PFSK-1 (cell line): ENCODE measurements around the gene MTMR4.

Experiments
- FOXP2 ChIP-seq: optimal IDR thresholded peaks from 2 replicates; pipeline ENCODE3; 2011; ENCODE audit warnings: borderline replicate concordance, control low read depth, inconsistent platforms; ENCODE audit not compliant: insufficient read depth; ENCODE audit errors: extremely low read length, extremely low read depth
- POLR2AphosphoS5 ChIP-seq: IDR thresholded peaks from 2 replicates; pipeline ENCODE4 v1.6.1; 2012; ENCODE audit warnings: low read depth, mild to moderate bottlenecking, control low read depth, low read length, moderate library complexity
- SIN3A ChIP-seq: IDR thresholded peaks from 2 replicates; pipeline ENCODE4 v1.6.1; 2012; ENCODE audit warnings: mild to moderate bottlenecking, low read length, moderate library complexity, borderline replicate concordance; ENCODE audit not compliant: insufficient read depth
- TAF1 ChIP-seq: IDR thresholded peaks from 2 replicates; pipeline ENCODE4 v1.6.1; 2012; ENCODE audit warnings: low read length, control low read depth, borderline replicate concordance; ENCODE audit not compliant: insufficient read depth
- TF ChIP-seq, protein P1 (sequence below), 2 experiments: IDR thresholded peaks; 2 replicates each; pipeline versions ENCODE4 v1.6.1 to v1.8.0; 2011 to 2012; ENCODE audit warnings: low read depth in 2 of 2, low read length in 2 of 2, control low read depth in 1 of 2, inconsistent platforms in 1 of 2, mild to moderate bottlenecking in 1 of 2, moderate library complexity in 1 of 2; ENCODE audit not compliant: insufficient read depth in 1 of 2

DNA sequence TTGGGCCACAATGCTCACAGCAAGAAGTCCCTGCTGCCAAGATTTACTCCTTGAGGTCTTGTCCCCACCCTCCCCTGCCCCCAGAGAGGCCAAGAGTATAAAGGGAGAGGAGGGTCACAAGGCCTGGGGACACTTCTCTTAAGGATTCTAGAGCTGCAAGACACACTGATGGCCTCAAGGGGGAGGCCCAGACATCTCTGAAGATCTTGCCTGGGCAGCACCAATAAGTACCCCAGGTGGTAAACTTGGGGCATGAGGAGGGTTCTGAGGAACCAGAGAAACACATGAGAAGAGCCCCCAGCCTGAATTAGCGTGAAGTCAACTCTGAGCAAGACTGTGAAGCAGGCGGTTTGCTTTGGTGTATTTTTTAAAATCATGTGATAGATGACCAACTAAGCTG lies 26.8 kb upstream of the MTMR4 start:
- TF ChIP-seq TAF1 (no peak), POLR2AphosphoS5 (no peak), SIN3A (no peak), FOXP2 (no peak)
- TF ChIP-seq, protein P1, sequence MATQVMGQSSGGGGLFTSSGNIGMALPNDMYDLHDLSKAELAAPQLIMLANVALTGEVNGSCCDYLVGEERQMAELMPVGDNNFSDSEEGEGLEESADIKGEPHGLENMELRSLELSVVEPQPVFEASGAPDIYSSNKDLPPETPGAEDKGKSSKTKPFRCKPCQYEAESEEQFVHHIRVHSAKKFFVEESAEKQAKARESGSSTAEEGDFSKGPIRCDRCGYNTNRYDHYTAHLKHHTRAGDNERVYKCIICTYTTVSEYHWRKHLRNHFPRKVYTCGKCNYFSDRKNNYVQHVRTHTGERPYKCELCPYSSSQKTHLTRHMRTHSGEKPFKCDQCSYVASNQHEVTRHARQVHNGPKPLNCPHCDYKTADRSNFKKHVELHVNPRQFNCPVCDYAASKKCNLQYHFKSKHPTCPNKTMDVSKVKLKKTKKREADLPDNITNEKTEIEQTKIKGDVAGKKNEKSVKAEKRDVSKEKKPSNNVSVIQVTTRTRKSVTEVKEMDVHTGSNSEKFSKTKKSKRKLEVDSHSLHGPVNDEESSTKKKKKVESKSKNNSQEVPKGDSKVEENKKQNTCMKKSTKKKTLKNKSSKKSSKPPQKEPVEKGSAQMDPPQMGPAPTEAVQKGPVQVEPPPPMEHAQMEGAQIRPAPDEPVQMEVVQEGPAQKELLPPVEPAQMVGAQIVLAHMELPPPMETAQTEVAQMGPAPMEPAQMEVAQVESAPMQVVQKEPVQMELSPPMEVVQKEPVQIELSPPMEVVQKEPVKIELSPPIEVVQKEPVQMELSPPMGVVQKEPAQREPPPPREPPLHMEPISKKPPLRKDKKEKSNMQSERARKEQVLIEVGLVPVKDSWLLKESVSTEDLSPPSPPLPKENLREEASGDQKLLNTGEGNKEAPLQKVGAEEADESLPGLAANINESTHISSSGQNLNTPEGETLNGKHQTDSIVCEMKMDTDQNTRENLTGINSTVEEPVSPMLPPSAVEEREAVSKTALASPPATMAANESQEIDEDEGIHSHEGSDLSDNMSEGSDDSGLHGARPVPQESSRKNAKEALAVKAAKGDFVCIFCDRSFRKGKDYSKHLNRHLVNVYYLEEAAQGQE (IDR thresholded peaks at IDR 0.05; ENCODE audit: insufficient read depth in 1 of 2, low read depth in 2 of 2, low read length in 2 of 2) = no peak
